Brain microvascular endothelial cell (primary cell): ENCODE results near the gene CYS1.
"Not testable (repeated sequence)": the region's sequence is repeated elsewhere in the genome, so short reads cannot be mapped to it uniquely, and the experiment has no call there.

ENCODE experiments used
- DNase-seq: peaks from one replicate; pipeline ENCODE4 v3.0.0-alpha.2; 2020
- H3K27ac ChIP-seq: fragments of 250-450 bp; sonication (Bioruptor Pico); 2 replicates; pipeline ENCODE4 v1.5.1; 2020; ENCODE audit warnings: mild to moderate bottlenecking, moderate library complexity
- H3K27me3 ChIP-seq: fragments of 250-450 bp; sonication (Bioruptor Pico); replicated peaks from 2 replicates; pipeline ENCODE4 v1.5.1; 2020; ENCODE audit warnings: mild to moderate bottlenecking
- H3K36me3 ChIP-seq: fragments of 250-450 bp; sonication (Bioruptor Pico); replicated peaks from 2 replicates; pipeline ENCODE4 v1.5.1; 2020; ENCODE audit warnings: mild to moderate bottlenecking
- H3K4me3 ChIP-seq: 2 replicates; pipeline ENCODE4 v1.5.1; 2011; ENCODE audit warnings: low read depth, mild to moderate bottlenecking, control low read depth, low read length, moderate library complexity
- CTCF ChIP-seq: IDR thresholded peaks from 2 replicates; pipeline ENCODE4 v1.5.1; 2011; ENCODE audit warnings: low read depth, mild to moderate bottlenecking, moderate library complexity, low read length, control low read depth, inconsistent platforms; ENCODE audit errors: missing control alignments
- in situ Hi-C: cut with HindIII; loops from 2 replicates; pipeline ENCODE4 v1.10.0; 2017; ENCODE audit warnings: low sequenced_read_pairs, low pct_ligation_motif_present

The CYS1 gene

GRCh38 chr2:10097352-10098148, 17.3 kb upstream of the CYS1 start:
- peak; percentile 51 for DNase-seq
- H3K27me3 ChIP-seq: peaks cover 2% of the 10 kb centered on the region
- H3K27ac ChIP-seq: no peak overlapping the region
- no peaks in the 10 kb centered on the region for H3K36me3 ChIP-seq
- H3K4me3 ChIP-seq: no peak overlapping the region
- TF ChIP-seq CTCF: peak; percentile 99
- in situ Hi-C loops: no loop called here

DNA sequence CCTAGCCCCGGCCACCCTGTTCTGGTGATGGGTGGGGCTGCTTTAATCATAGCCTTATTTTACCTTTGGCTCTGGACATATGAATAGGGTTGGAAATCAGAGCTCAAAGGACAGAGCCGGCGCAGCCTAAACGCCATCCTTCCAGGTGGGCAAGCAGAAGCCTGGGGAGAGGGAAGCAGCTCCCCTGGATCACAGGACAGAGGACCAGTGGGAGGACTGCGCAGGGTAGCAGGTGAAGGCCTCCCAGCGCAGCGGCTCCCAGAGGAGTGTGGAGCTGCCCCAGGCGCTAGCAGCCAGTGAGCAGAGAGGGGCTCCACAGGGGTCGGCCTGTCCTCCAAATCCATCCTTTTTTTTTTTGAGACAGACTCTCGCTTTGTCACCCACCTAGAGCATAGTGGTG, 16.4 kb upstream of the CYS1 start:
- DNase-seq: no peak
- no peak for TF ChIP-seq CTCF
- H3K36me3 ChIP-seq: no peaks in the 10 kb centered on the region
- peaks cover 7% of the 10 kb centered on the region for H3K27me3 ChIP-seq
- no peak overlapping the region for H3K4me3 ChIP-seq
- H3K27ac ChIP-seq: no peak overlapping the region
- in situ Hi-C loops: no loop called here

- TF ChIP-seq CTCF: no peak
- DNase-seq: no peak
- in situ Hi-C loops: no loop called here
- Histone ChIP-seq H3K27ac (no peak overlapping the region), H3K27me3 (peaks cover 17% of the 10 kb centered on the region), H3K4me3 (no peak overlapping the region), H3K36me3 (no peaks in the 10 kb centered on the region)
These were observed 15.0 kb upstream of the CYS1 start for GRCh38 chr2:10095175-10095574.

DNA sequence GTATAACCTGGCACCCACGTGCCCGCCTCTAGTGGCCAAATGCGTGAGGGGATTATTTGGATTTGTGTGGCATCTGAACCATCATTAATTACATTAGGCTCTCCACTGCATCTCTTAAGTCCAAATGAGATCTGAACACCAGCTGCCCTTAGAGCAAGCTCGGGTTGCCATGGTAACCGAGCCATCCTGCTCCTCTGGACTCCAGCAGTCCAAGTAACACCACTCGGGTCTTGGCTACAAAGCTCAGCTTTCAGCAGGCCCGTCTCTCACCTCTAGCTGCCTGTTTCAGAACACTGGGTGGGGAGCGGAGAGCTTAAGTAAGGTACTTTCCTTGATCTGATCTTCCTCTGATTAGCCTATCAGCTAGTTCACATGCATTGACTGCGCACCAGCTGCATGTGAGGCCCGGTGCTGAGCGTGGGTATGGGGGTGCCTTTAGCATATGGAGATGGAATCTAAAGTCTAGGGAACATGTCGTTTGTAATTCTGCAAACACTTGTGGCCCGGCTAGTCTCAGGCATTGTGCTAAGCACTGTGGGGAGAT, 14.1 kb upstream of the CYS1 start:
- no peak overlapping the region for H3K27ac ChIP-seq
- in situ Hi-C loops: no loop called here
- H3K27me3 ChIP-seq: peaks cover 25% of the 10 kb centered on the region
- no peak for TF ChIP-seq CTCF
- no peak overlapping the region for H3K4me3 ChIP-seq
- no peak for DNase-seq
- no peaks in the 10 kb centered on the region for H3K36me3 ChIP-seq

DNA sequence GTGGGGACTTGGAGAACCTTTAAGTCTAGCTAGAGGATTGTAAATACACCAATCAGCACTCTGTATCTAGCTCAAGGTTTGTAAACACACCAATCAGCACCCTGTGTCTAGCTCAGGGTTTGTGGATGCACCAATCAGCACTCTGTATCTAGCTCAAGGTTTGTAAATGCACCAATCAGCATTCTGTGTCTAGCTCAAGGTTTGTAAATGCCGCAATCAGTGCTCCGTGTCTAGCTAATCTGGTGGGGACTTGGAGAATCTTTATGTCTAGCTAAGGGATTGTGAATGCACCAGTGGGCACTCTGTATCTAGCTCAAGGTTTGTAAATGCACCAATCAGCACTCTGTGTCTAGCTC, 11.7 kb upstream of the CYS1 start:
- peaks cover 28% of the 10 kb centered on the region for H3K27me3 ChIP-seq
- H3K4me3 ChIP-seq, H3K27ac ChIP-seq, H3K36me3 ChIP-seq, in situ Hi-C loops, DNase-seq: not testable (repeated sequence)

DNA sequence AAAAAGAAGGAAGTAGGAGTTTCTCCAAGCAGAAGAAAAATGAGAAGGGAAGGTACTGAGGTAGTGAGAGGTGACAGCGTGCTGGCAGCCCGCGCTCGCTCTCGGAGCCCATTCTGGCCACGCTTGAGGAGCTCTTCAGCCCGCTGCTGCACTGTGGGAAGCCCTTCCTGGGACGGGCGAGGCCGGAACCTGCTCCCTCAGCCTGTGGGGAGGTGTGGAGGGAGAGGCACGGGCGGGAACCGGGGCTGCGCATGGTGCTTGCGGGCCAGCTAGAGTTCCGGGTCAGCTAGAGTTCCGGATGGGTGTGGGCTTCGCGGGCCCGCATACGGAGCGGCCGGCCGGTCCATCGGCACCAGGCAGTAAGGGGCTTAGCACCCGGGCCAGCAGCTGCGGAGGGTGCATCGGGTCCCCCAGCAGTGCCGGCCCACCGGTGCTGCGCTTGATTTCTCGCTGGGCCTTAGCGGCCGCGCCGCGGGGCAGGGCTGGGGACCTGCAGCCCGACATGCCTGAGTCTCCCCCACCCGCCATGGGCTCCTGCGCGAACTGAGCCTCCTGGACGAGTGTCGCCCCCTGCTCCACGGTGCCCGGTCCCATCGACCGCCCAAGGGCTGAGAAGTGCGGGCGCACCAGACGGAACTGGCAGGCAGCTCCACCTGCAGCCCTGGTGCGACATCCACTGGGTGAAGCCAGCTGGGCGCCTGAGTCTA, 11.1 kb upstream of the CYS1 start:
- no peak for DNase-seq
- Histone ChIP-seq H3K4me3 (no peak overlapping the region), H3K27ac (no peak overlapping the region), H3K27me3 (peaks cover 28% of the 10 kb centered on the region), H3K36me3 (no peaks in the 10 kb centered on the region)
- no peak for TF ChIP-seq CTCF
- in situ Hi-C loops: no loop called here
